ENCODE data around the gene RPA1. TPM values are rescaled to one million over a fixed set of nuclear protein-coding genes. Genes with fewer than 3 reads are reported as not detected.

RPA1 gene
- total and polyA plus RNA-seq, 2 experiments from 2014 or later: 15.2 to 33.6 TPM

DNA sequence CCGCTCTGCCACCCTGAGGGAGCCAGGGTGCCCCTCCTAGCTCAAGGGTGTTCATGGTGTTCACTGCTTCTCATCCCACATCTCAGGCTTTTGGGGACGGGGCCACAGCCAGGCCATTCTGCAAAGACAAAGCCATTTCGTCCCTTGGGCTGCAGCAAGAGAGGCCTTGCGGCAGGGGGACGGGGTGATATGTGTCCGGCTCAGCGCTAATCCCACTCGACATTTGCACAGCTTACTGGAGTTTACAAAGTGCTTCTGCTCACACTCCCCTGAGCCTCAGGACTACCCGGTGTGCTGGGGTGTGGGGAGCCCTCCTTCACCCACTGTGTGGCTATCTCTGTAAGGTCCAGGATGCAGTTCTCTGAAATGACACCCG is 111.0 kb downstream of the RPA1 start:
- no peaks in the 10 kb centered on the region for H4K20me1 ChIP-seq (ENCODE audit: insufficient read depth, poor library complexity, severe bottlenecking)
- no peak overlapping the region for H3K4me3 ChIP-seq
- DNase-seq (ENCODE audit: low spot score): no peak
- H3K27ac ChIP-seq: no peak overlapping the region
- TF ChIP-seq EZH2phosphoT487 (IDR thresholded peaks at IDR 0.05; ENCODE audit: low read depth, severe bottlenecking, unreplicated experiment): no peak
- TF ChIP-seq, protein P1, sequence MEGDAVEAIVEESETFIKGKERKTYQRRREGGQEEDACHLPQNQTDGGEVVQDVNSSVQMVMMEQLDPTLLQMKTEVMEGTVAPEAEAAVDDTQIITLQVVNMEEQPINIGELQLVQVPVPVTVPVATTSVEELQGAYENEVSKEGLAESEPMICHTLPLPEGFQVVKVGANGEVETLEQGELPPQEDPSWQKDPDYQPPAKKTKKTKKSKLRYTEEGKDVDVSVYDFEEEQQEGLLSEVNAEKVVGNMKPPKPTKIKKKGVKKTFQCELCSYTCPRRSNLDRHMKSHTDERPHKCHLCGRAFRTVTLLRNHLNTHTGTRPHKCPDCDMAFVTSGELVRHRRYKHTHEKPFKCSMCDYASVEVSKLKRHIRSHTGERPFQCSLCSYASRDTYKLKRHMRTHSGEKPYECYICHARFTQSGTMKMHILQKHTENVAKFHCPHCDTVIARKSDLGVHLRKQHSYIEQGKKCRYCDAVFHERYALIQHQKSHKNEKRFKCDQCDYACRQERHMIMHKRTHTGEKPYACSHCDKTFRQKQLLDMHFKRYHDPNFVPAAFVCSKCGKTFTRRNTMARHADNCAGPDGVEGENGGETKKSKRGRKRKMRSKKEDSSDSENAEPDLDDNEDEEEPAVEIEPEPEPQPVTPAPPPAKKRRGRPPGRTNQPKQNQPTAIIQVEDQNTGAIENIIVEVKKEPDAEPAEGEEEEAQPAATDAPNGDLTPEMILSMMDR (IDR thresholded peaks at IDR 0.05; ENCODE audit: poor library complexity): no peak
- no peak for TF ChIP-seq EZH2 (IDR thresholded peaks at IDR 0.05; ENCODE audit: borderline replicate concordance)
- no peaks in the 10 kb centered on the region for H3K9me3 ChIP-seq (ENCODE audit: low read depth)
- peaks cover 14% of the 10 kb centered on the region for H3K4me1 ChIP-seq (ENCODE audit: insufficient read depth)
- H3K79me2 ChIP-seq: no peaks in the 10 kb centered on the region
- no peaks in the 10 kb centered on the region for H3K36me3 ChIP-seq (replicated peaks; ENCODE audit: insufficient read depth, low read depth)
- H3K4me2 ChIP-seq: no peak overlapping the region
- no peak overlapping the region for H2AFZ ChIP-seq
- no peaks in the 10 kb centered on the region for H3K27me3 ChIP-seq
- WGBS (ENCODE audit: low lambda C conversion rate, missing lambda C conversion rate): 72% methylated on average over 10 of the region's 10 CpGs
- H3K9me2 ChIP-seq (replicated peaks; ENCODE audit: insufficient read depth): no peaks in the 10 kb centered on the region

GRCh38 chr17:1941272-1942065 is 111.7 kb downstream of the RPA1 start:
- no peaks in the 10 kb centered on the region for H3K36me3 ChIP-seq (replicated peaks; ENCODE audit: insufficient read depth, low read depth)
- no peak overlapping the region for H3K4me3 ChIP-seq
- H3K27ac ChIP-seq: no peak overlapping the region
- no peak for DNase-seq (ENCODE audit: low spot score)
- H3K27me3 ChIP-seq: no peaks in the 10 kb centered on the region
- no peaks in the 10 kb centered on the region for H3K9me3 ChIP-seq (ENCODE audit: low read depth)
- no peak overlapping the region for H3K4me2 ChIP-seq
- no peaks in the 10 kb centered on the region for H4K20me1 ChIP-seq (ENCODE audit: insufficient read depth, poor library complexity, severe bottlenecking)
- H2AFZ ChIP-seq: no peak overlapping the region
- 87% methylated on average over 15 of the region's 23 CpGs for WGBS (ENCODE audit: low lambda C conversion rate, missing lambda C conversion rate)
- peaks cover 14% of the 10 kb centered on the region for H3K4me1 ChIP-seq (ENCODE audit: insufficient read depth)
- no peaks in the 10 kb centered on the region for H3K79me2 ChIP-seq
- no peaks in the 10 kb centered on the region for H3K9me2 ChIP-seq (replicated peaks; ENCODE audit: insufficient read depth)
- TF ChIP-seq, protein P1 (IDR thresholded peaks at IDR 0.05; ENCODE audit: poor library complexity): no peak

- WGBS (ENCODE audit: low lambda C conversion rate, missing lambda C conversion rate): 79% methylated on average over 7 of the region's 7 CpGs
- Histone ChIP-seq H2AFZ (no peak overlapping the region), H3K27me3 (no peaks in the 10 kb centered on the region), H4K20me1 (ENCODE audit: insufficient read depth, poor library complexity, severe bottlenecking) (no peaks in the 10 kb centered on the region), H3K27ac (no peak overlapping the region), H3K79me2 (no peaks in the 10 kb centered on the region), H3K36me3 (replicated peaks; ENCODE audit: insufficient read depth, low read depth) (no peaks in the 10 kb centered on the region), H3K4me2 (no peak overlapping the region), H3K9me3 (ENCODE audit: low read depth) (no peaks in the 10 kb centered on the region), H3K4me3 (no peak overlapping the region), H3K9me2 (replicated peaks; ENCODE audit: insufficient read depth) (no peaks in the 10 kb centered on the region), H3K4me1 (ENCODE audit: insufficient read depth) (peaks cover 14% of the 10 kb centered on the region)
- DNase-seq (ENCODE audit: low spot score): no peak
- TF ChIP-seq EZH2 (IDR thresholded peaks at IDR 0.05; ENCODE audit: borderline replicate concordance) (no peak), EZH2phosphoT487 (IDR thresholded peaks at IDR 0.05; ENCODE audit: low read depth, severe bottlenecking, unreplicated experiment) (no peak)
- TF ChIP-seq, protein P1 (IDR thresholded peaks at IDR 0.05; ENCODE audit: poor library complexity): no peak
Measured at GRCh38 chr17:1942066-1942365, 112.2 kb downstream of the RPA1 start.
